GM19239 (cell line): Measurements from ENCODE around the gene CTIF.

Experiments used
- DNase-seq: peaks from one replicate; pipeline ENCODE4 v3.0.0; 2011; ENCODE audit warnings: low spot score; ENCODE audit not compliant: insufficient read length
- FAIRE-seq: peaks from 2 replicates; lab custom pipeline; 2011; peaks lifted over from hg19 to GRCh38; lab: Jason Lieb, UNC

The CTIF gene

DNA sequence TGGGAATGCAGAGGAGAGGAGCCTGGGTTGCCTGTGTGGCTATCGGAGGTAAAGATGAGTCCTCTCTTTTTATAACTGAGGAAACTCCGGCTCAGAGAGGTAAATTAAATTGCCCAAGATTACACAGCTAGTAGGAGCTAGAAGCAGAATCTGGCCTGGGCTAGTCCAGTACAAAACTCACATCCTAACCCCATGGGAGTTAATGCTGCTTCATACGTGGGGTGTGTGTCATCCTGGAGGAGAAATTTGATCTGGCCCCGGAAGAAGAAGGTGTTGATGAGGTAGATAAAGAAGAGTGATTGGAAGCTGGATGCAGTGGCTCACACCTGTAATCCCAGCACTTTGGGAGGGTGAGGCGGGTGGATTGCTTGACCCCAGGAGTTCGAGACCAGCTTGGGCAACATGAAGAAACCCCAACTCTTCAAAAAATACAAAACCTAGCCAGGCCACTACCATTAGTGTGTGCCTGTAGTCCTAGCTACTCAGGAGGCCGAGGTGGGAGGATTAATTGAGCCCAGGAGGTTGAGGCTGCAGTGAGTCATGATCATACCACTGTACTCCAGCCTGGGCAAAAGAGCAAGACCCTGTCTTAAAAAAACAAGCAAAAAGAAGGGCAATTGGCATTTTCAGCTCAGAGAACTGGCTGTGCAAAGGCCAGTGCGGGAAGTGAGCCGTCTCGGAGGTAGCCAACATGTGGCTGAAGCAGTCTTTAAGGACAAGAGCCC, 33.7 kb downstream of the CTIF start:
- FAIRE-seq (no peak), DNase-seq (no peak)

- DNase-seq (no peak), FAIRE-seq (no peak)
These were observed 34.9 kb downstream of the CTIF start for GRCh38 chr18:48573632-48574283.

DNA sequence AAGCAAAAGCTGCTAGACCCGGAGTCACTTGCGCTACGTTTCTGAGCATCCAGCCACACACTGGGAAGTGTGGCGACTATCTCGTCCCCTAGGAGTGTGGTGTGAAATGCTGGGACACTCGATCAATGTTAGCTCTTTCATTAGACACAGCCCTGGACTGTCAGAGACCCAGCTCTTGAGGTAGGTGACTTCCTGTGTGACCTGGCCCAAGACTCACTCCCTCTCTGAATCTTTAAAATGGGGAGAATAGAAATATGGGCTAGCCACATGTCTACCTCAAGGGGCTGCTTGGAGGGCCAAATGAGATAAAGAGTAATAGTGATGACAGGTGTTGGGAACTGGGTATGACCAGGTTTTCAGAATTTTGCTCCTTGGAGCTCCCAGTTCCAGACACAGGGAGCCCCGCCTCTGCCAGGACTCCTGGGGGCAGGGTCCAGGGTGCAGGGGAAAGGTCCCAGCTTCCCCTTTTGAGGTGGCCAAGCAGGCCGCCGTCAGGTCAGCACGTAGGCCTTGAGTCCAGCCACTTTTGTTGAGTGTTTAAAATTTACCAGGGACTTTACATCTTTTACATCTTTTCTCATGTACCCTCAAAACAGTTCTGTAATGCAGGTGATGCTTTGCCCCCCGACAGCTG, 36.0 kb downstream of the CTIF start:
- FAIRE-seq (no peak), DNase-seq (no peak)

GRCh38 chr18:48575301-48575657, 36.4 kb downstream of the CTIF start:
- FAIRE-seq = no peak

DNA sequence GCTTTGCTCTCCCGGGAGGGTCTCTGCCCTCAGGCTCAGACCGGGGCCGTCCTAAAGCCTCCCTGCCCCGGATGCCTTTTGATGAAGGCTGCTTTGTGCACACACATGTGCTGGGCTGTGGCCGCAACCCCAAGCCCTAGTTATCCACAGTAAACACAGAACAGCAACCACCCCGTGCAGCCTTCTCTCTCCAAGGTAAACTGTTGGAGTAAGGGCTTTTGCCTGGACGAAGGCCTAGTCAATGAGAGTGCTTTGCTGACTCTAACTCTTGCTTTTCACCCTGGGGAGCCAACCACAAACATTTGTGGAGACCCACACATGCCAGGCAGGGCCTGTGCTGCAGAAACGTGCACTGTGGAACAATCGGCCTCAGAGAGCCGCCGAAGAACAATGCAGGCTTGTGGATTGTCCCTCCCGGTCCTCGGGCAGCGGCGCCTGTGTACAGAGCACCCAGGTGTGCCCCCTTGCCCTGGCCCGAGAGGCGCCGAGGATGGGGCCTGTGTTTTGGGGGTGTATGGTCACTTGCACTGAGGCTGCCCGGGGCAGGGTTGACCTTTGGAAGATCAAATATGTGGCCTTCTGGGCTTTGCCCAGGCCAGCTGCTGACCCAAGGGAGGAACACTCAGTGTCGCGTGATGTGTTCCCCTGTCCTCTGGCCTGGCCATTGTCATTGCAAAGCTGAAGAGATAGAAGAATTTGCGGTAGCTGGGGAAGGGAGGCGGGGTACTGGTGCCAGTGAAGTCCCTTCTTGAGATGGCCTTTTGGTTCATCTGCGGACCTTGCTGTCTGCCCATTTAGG, 37.0 kb downstream of the CTIF start:
- DNase-seq (no peak), FAIRE-seq (no peak)

More at GRCh38 chr18:48575301-48575657, 36.4 kb downstream of the CTIF start:
- DNase-seq = no peak

GRCh38 chr18:48576457-48576771, 37.6 kb downstream of the CTIF start:
- no peak for FAIRE-seq
- no peak for DNase-seq

DNA sequence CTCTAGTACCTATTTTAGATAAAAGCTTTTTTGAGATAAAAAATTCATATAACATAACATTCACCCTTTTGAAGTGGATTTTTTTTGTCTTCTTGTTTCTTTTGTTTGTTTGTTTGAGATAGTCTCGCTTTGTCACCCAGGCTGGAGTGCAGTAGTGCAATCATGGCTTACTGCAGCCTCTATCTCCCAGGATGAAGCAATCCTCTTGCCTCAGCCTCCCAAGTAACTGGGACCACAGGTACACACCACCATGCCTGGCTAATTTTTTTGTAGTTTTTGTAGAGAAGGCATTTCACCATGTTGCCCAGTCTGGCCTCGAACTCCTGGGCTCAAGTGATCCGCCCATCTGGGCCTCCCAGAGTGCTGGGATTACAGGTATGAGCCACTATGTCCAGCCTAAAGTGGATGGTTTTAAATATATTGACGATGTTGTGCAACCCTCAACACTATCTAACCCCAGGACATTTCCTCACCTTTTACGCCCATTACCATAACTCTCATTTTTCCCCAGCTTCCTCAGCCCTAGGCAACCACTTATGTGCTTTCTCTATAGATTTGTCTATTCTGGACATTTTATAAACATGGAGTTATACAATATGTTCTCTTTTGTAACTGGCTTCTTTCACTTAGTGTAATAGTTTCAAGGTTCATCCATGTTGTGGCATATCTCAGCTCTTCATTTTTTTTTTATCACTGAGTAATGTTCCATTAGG, 38.8 kb downstream of the CTIF start:
- DNase-seq (no peak), FAIRE-seq (no peak)

GRCh38 chr18:48578289-48578688, 39.5 kb downstream of the CTIF start:
- FAIRE-seq (no peak), DNase-seq (no peak)

DNA sequence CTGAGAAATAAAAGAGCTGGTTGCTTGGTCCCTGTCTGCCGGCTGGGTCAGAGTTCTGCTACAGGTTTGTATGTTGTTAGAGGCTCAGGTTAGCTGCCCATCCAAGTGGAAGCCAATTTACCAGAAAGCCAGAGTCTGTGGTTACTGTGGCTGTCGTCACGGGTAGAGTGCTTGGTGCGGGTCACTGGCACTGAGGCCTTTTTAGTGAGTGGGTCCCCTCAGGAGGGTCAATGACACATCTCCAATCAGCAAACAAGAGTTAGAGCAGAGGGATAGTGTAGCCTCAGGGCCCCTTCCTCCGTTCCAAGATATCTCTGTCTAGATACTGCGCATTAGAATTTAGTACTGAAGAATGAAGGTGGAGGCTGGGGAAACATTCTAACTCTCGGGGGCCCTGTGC, 41.2 kb downstream of the CTIF start:
- DNase-seq (no peak), FAIRE-seq (no peak)

DNA sequence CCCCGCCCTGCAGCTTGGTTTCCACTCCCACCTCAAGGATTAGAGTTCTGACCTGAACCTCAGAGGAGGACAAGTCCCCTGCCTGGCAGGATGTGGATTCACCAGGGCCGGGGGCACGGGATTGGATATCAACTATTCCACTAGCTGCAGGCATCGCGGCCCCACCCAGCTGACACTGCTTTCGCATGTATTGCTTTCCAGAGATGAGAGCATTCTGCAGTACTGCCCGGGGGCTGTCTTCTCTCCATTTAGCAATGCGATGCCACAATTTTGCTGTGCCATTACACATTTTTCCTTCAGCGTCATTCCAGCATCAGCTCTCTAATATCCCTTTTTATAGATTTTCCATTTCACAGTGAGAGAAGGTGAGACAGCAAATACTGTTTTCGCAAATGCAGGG, 42.0 kb downstream of the CTIF start:
- DNase-seq (no peak), FAIRE-seq (no peak)

DNA sequence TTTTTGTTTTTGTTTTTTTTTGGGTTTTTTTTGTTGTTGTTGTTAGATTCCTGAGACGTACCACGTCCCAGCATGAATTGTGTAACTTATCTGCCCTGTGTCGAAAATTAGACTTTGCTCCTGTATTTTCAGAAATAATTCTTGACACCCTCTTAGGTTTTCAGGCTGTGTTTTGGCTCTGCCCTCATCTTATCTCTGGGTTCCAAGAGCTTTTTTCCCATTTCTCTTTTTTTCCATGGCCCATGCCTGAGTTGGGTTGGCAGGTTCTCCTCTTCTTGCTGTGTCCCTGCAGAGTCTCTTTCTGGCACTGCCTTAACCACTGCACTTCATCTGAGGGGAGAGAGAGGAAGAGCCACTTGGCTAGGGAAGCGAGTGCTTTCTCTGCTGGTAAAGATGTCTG, 42.4 kb downstream of the CTIF start:
- no peak for DNase-seq
- FAIRE-seq = no peak

DNA sequence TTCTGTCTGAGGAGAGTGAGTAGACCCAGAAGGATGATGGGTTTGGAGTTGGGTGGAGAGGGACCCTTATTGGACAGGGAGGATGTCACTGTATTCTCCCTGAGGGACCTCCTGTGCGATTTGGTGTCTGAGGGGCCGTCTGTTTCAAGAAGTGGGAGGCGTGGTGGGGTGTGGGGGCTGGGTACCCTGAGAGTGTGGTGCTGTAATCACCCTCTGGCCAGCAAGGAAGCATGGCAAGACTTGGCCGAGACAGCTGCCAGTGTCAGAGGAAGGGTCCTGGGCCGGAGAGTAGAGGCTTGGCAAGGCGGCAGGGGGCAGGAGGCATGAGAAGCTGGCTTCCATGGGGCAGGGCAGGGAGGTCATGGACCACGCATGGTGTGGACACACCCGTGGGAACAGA, 43.1 kb downstream of the CTIF start:
- no peak for DNase-seq
- FAIRE-seq = no peak

DNA sequence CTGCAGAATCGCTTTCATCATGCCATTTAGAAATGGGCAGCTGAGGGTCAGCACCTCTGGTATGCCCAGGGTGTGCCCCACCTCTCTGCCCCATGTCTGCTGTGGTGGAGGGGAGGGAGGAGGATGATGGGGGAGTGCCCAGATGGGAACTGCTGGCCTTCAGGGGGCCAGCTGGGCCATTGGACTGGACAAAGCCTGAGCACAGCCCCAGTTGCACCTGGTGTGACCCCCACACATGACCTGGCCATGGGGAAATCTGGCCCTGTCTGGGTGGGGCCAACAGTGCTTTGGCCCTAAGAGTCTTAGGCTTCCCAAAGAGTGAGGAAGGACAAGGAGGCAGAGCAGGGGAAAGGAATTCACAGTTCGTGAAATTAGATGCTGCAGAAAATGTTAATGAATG, 44.1 kb downstream of the CTIF start:
- DNase-seq = no peak
- FAIRE-seq = no peak

DNA sequence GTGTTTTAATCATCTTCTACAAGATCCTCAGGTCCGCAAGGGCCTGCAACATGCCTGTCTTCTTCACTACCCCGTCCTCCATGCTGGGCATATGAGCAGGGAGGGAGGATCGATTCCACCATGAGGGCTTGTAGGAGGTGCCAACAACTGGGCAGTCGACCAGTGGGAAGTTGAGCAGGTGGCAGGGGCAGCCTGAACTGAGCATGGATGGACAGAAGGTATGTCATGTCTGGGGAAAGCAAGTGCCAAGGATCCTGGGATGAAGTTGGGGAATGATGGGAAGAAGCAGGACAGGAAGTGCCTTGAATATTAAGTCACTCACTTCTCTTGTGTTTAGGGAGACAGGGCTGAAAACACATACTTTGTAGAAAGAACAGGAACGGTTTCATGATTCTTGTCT, 44.7 kb downstream of the CTIF start:
- no peak for DNase-seq
- no peak for FAIRE-seq

- no peak for FAIRE-seq
- DNase-seq = no peak
These were observed 51.1 kb downstream of the CTIF start for GRCh38 chr18:48589797-48590519.

- DNase-seq = no peak
- FAIRE-seq = no peak
These were observed 51.8 kb downstream of the CTIF start for GRCh38 chr18:48590678-48591077.

DNA sequence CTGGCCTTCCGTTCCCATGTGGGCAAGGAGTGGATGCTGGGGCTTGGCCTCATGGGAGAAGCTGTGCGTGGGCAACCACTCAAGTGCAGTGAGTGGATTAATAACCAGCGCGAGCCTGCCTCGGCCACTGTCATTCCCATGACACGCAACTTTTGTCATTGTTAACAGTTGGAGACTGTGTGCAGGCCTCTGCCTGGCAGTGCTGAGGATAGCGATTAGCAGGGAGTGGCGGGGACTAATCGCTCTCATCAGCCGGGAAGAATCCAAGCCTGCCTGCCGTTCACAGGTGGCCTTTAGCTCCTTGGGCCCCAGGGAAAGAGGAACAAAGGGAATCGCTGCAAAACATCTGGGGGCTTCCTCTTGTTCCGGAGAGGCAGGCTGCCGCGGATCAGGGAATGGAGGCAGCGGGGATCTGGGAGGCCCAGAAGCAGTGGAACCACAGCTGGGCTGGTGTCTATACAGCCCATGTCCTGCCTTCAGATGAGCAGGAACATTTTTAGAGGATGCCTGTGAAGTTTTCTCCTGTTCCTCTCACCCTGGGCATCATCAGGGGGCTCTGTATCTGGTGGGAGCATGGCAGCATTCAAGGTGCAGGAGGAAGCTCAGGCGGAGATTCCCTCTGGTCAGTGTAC, 53.8 kb downstream of the CTIF start:
- FAIRE-seq (no peak), DNase-seq (no peak)

DNA sequence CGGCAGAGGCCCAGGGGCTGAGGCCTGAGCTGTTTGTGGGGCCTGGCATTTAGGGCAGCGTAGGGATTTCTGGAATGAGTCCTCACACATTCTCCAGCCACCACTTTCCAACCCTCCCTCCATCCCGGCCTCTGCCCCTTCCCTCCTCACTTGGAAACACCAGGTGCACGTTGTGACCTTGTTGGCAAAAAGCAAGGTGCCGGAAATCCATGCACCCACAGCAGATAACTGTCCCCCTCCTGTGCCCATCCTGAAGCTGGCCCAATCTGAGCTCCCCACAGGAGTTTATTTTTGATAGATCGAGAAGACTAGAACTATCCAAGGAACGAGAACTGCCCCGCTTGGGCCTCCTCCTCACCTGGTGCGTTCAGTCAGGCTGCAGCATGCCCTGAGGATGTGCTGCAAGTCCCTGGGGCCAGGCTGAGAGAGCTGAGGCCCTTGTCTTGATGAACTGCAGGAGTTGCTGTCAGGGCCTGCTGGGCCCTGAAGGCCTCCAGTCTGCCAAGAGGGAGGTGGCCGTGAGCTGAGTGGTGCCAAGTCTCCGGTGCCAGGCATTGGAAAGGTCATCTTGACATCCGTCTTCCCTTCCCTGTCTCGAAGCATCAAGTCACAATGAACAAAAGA, 55.8 kb downstream of the CTIF start:
- DNase-seq (no peak), FAIRE-seq (no peak)

GRCh38 chr18:48595703-48596218, 56.9 kb downstream of the CTIF start:
- DNase-seq (no peak), FAIRE-seq (no peak)
